ENCODE data around the gene PIK3R2.

- TF ChIP-seq EZH2phosphoT487 (IDR thresholded peaks at IDR 0.05; ENCODE audit: borderline replicate concordance) (no peak), CTCF (conservative IDR thresholded peaks at IDR 0.05; ENCODE audit: low read length) (no peak)
Measured at GRCh38 chr19:18193388-18194180, 40.6 kb downstream of the PIK3R2 start.
